Endothelial cell of hepatic sinusoid (primary cell): ENCODE data around the gene ADARB2.

Experiments used
- in situ Hi-C: cut with HindIII; loops from 2 replicates; pipeline ENCODE4 v1.10.0; 2017; ENCODE audit warnings: low sequenced_read_pairs

Gene ADARB2

GRCh38 chr10:1665021-1665661 lies 72.2 kb downstream of the ADARB2 start:
- in situ Hi-C loops = loop anchor here (5.0 kb wide), 1 partner anchor 33 kb away; no protein-coding TSS in a partner anchor

GRCh38 chr10:1664333-1664964 lies 72.9 kb downstream of the ADARB2 start:
- in situ Hi-C loops = no loop called here

GRCh38 chr10:1663226-1663625 lies 74.1 kb downstream of the ADARB2 start:
- in situ Hi-C loops = no loop called here

GRCh38 chr10:1662438-1663025 lies 74.8 kb downstream of the ADARB2 start:
- in situ Hi-C loops = no loop called here

- in situ Hi-C loops = no loop called here
Measured at GRCh38 chr10:1661859-1662437, 75.4 kb downstream of the ADARB2 start.

- in situ Hi-C loops = no loop called here
Measured at GRCh38 chr10:1661416-1661815, 75.9 kb downstream of the ADARB2 start.

GRCh38 chr10:1660815-1661214 lies 76.5 kb downstream of the ADARB2 start:
- in situ Hi-C loops = no loop called here

GRCh38 chr10:1660386-1660785 lies 76.9 kb downstream of the ADARB2 start:
- in situ Hi-C loops = no loop called here

- in situ Hi-C loops = no loop called here
Measured at GRCh38 chr10:1659221-1659791, 78.0 kb downstream of the ADARB2 start.

GRCh38 chr10:1658658-1659057 lies 78.7 kb downstream of the ADARB2 start:
- in situ Hi-C loops = no loop called here

GRCh38 chr10:1657479-1657878 lies 79.8 kb downstream of the ADARB2 start:
- in situ Hi-C loops = no loop called here

- in situ Hi-C loops = no loop called here
Measured at GRCh38 chr10:1655367-1655766, 82.0 kb downstream of the ADARB2 start.

- in situ Hi-C loops = no loop called here
Measured at GRCh38 chr10:1654811-1655356, 82.4 kb downstream of the ADARB2 start.

- in situ Hi-C loops = no loop called here
Measured at GRCh38 chr10:1654247-1654646, 83.1 kb downstream of the ADARB2 start.

GRCh38 chr10:1653321-1653720 lies 84.0 kb downstream of the ADARB2 start:
- in situ Hi-C loops = no loop called here

- in situ Hi-C loops = no loop called here
Measured at GRCh38 chr10:1652151-1652550, 85.2 kb downstream of the ADARB2 start.

- in situ Hi-C loops = no loop called here
Measured at GRCh38 chr10:1651270-1651966, 85.9 kb downstream of the ADARB2 start.

GRCh38 chr10:1650542-1651269 lies 86.6 kb downstream of the ADARB2 start:
- in situ Hi-C loops = no loop called here

GRCh38 chr10:1648648-1649047 lies 88.7 kb downstream of the ADARB2 start:
- in situ Hi-C loops = no loop called here

GRCh38 chr10:1646332-1646731 lies 91.0 kb downstream of the ADARB2 start:
- in situ Hi-C loops = no loop called here
